ENCODE measurements around the gene WASF3.

The WASF3 gene

GRCh38 chr13:26711211-26711610, 153.7 kb downstream of the WASF3 start:
- H3K4me1 Mint-ChIP-seq: no peaks in the 10 kb centered on the region
- no peak overlapping the region for H3K27ac Mint-ChIP-seq
- H3K9me3 Mint-ChIP-seq: peaks cover 7% of the 10 kb centered on the region
- TF ChIP-seq CTCF (IDR thresholded peaks at IDR 0.05; ENCODE audit: unreplicated experiment in 3 of 3): no peak
- H3K36me3 Mint-ChIP-seq (ENCODE audit: low read depth): no peaks in the 10 kb centered on the region
- peaks cover 23% of the 10 kb centered on the region for H3K27me3 Mint-ChIP-seq (ENCODE audit: low read depth)
- no peak overlapping the region for H3K4me3 Mint-ChIP-seq

DNA sequence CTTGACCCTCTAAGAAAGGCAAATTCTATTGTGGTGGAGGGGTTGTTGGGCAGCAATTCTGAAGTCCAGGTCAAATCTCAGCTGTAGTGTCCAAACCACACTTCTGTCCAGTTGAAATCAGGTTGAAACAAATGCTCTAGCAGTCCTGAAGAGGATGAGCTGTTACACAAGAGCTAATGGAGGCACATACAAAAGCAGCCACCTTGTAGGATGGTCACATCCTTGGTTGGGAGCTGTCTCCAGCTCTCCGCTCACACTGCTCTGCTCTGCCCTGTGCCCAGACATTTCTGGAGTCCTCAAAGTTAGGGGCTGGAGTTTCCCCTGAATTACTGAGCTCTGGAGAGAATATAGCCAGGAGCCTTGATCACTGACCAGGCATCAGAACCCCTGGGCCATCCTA, 155.9 kb downstream of the WASF3 start:
- TF ChIP-seq CTCF (IDR thresholded peaks at IDR 0.05; ENCODE audit: unreplicated experiment in 3 of 3): no peak
- peaks cover 14% of the 10 kb centered on the region for H3K27me3 Mint-ChIP-seq (ENCODE audit: low read depth)
- no peaks in the 10 kb centered on the region for H3K4me1 Mint-ChIP-seq
- no peak overlapping the region for H3K4me3 Mint-ChIP-seq
- peaks cover 7% of the 10 kb centered on the region for H3K9me3 Mint-ChIP-seq
- H3K27ac Mint-ChIP-seq: no peak overlapping the region
- H3K36me3 Mint-ChIP-seq (ENCODE audit: low read depth): no peaks in the 10 kb centered on the region

- Mint-ChIP-seq H3K4me1 (no peaks in the 10 kb centered on the region), H3K4me3 (no peak overlapping the region), H3K36me3 (ENCODE audit: low read depth) (no peaks in the 10 kb centered on the region), H3K27ac (no peak overlapping the region), H3K9me3 (peaks cover 7% of the 10 kb centered on the region), H3K27me3 (ENCODE audit: low read depth) (no peaks in the 10 kb centered on the region)
- no peak for TF ChIP-seq CTCF (IDR thresholded peaks at IDR 0.05; ENCODE audit: unreplicated experiment in 3 of 3)
Measured at GRCh38 chr13:26716984-26717383, 159.5 kb downstream of the WASF3 start.

DNA sequence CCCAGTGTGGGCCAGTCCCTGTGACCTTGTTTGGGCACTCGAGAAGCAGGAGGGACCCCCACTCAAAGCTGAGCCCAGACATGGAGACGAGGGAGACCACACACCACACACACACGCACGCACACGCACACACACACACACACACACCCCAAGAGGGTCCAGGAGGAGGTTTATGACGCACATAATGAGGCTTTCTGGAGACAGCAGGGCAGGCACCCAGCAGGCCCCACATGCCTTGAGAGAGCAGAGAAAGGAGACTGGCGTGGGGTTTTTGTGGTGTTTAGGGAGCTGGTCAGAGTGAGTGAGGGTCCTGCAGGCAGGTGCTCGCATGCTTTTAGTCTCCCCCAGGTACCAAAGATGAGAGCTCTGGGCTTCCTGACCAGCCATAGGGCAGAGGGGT, 160.7 kb downstream of the WASF3 start:
- H3K27me3 Mint-ChIP-seq (ENCODE audit: low read depth): no peaks in the 10 kb centered on the region
- H3K9me3 Mint-ChIP-seq: no peaks in the 10 kb centered on the region
- no peak overlapping the region for H3K27ac Mint-ChIP-seq
- no peaks in the 10 kb centered on the region for H3K4me1 Mint-ChIP-seq
- no peaks in the 10 kb centered on the region for H3K36me3 Mint-ChIP-seq (ENCODE audit: low read depth)
- TF ChIP-seq CTCF (IDR thresholded peaks at IDR 0.05; ENCODE audit: unreplicated experiment in 3 of 3): no peak
- no peak overlapping the region for H3K4me3 Mint-ChIP-seq

DNA sequence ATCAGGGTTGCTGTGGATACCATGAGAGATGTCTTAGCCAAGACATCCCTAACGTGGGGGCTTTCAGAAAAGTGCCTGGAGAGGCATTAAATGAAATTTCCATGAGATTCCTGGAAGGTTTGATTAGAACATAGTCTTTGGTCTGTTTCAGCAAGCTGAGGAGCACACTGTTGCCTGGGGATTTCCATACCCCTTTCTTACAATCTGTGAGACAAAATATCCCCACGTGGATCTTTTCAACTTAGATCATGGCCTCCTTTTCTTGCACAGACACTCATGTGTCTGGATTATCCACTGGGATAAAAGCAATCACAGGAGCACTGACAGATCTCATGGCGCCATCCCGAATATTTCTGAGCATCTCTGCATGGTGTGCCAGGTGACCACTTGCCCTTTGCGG, 161.4 kb downstream of the WASF3 start:
- no peak for TF ChIP-seq CTCF (IDR thresholded peaks at IDR 0.05; ENCODE audit: unreplicated experiment in 3 of 3)
- H3K27me3 Mint-ChIP-seq (ENCODE audit: low read depth): no peaks in the 10 kb centered on the region

DNA sequence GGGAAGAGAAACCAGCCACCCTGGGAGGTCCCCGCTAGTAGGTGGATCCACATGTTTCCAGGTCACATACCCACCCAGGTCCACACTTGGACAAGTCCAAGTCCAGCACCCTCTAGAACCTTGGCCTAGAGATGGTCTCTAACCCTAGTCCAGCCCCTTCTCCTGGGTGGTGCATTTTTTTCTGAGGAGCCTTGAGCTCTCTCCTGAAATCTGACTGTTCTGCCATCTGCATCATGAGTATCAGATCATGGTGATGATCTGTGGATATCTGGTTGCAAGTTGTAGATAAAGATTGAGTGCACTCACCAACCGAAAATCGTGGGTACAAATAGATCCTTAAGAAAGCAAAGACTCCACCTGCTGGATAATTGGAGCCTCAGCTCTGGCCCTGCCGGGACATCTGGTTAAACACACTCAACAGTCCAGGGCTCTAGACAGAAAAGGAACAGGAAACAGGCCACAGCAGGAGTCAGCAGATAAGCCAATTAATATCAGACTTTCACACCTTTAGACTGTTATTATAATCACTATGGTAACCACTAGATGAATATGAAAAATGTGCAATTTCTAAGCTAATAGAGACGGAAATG, 162.0 kb downstream of the WASF3 start:
- no peak for TF ChIP-seq CTCF (IDR thresholded peaks at IDR 0.05; ENCODE audit: unreplicated experiment in 3 of 3)
- Mint-ChIP-seq H3K36me3 (ENCODE audit: low read depth) (no peaks in the 10 kb centered on the region), H3K27me3 (ENCODE audit: low read depth) (no peaks in the 10 kb centered on the region), H3K9me3 (no peaks in the 10 kb centered on the region), H3K4me3 (no peak overlapping the region), H3K4me1 (no peaks in the 10 kb centered on the region), H3K27ac (no peak overlapping the region)

More for the DNA sequence above, 161.4 kb downstream of the WASF3 start:
- H3K9me3 Mint-ChIP-seq: no peaks in the 10 kb centered on the region
- H3K4me3 Mint-ChIP-seq: no peak overlapping the region
- no peak overlapping the region for H3K27ac Mint-ChIP-seq
- no peaks in the 10 kb centered on the region for H3K36me3 Mint-ChIP-seq (ENCODE audit: low read depth)
- no peaks in the 10 kb centered on the region for H3K4me1 Mint-ChIP-seq

All from nephron (organoid).